Activated CD8-positive, alpha-beta T cell treated with anti-CD3 and anti-CD28 coated beads for 36 hours (primary cell): ENCODE data around the gene B3GNT2. TPM values are rescaled to one million over a fixed set of nuclear protein-coding genes. Genes with fewer than 3 reads are reported as not detected.

ENCODE experiments used
- ATAC-seq: fragments of 200-7000 bp; cut with Tn5 transposase; one replicate; pipeline ENCODE4 v1.10.0; 2021; ENCODE audit warnings: mild to moderate bottlenecking, moderate library complexity
- CTCF ChIA-PET: fragments of 350-600 bp; sonication (Branson Sonifier 250); formaldehyde crosslinking; loops from one replicate; lab custom pipeline; 2021; ENCODE audit warnings: antibody characterized with exemption; lab: Charles Lee
- POLR2A ChIA-PET: fragments of 350-600 bp; sonication (Branson Sonifier 250); formaldehyde crosslinking; loops from one replicate; lab custom pipeline; 2021; ENCODE audit warnings: antibody characterized with exemption; lab: Charles Lee
- DNase-seq: peaks from one replicate; pipeline ENCODE4 v3.0.0-alpha.2; 2020
- H3K27ac Mint-ChIP-seq: one replicate; pipeline ENCODE4 v1.8.0; 2021; ENCODE audit warnings: mild to moderate bottlenecking, mixed read lengths
- H3K27me3 Mint-ChIP-seq: one replicate; pipeline ENCODE4 v1.8.0; 2021; ENCODE audit warnings: mixed read lengths
- H3K36me3 Mint-ChIP-seq: one replicate; pipeline ENCODE4 v1.8.0; 2021; ENCODE audit warnings: low read depth, mixed read lengths
- H3K4me1 Mint-ChIP-seq: one replicate; pipeline ENCODE4 v1.8.0; 2021; ENCODE audit warnings: low read depth, mixed read lengths
- H3K4me3 Mint-ChIP-seq: one replicate; pipeline ENCODE4 v1.8.0; 2021; ENCODE audit warnings: mild to moderate bottlenecking, moderate library complexity, mixed read lengths
- H3K9me3 Mint-ChIP-seq: one replicate; pipeline ENCODE4 v1.8.0; 2021; ENCODE audit warnings: mixed read lengths
- CTCF ChIP-seq: fragments of 200-600 bp; IDR thresholded peaks from one replicate; pipeline ENCODE4 v1.8.0; 2022; ENCODE audit warnings: antibody characterized with exemption, mild to moderate bottlenecking
- intact Hi-C: fragments of 100-400 bp; cut with micrococcal nuclease; formaldehyde crosslinking; loops from one replicate; pipeline ENCODE4 v1.10.0; 2022
- total RNA-seq, 2 experiments: library from RNA; stranded (reverse); gene quantifications; one replicate each; pipeline ENCODE4 v1.2.3, GENCODE V29; 2021

B3GNT2 gene
- total RNA-seq, 2 experiments from 2014 or later = 44.3 to 45.5 TPM

DNA sequence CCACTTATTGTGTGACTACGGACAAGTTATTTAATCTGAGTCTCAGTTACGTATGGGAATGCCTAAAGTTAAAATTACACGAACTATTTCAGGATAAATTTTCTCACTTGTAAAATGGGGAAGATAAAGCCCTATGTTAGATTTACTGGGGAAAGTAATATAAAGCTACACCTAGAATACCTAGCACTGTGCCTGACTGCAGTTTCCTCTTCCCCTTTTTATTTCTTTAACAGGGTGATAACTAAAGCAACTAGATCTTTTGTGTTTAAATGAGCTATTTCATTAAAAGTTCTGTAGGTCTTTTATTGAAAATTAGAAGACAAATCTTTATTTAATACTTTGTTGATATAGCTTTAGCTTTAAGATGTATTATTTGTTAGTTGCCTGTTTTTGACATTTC, 5.0 kb downstream of the B3GNT2 start:
- peak overlapping the region; percentile 96 for H3K4me3 Mint-ChIP-seq
- intact Hi-C loops = loop anchor here (2.0 kb wide), 1 partner anchor 104 kb away; no protein-coding TSS in a partner anchor
- no peaks in the 10 kb centered on the region for H3K27me3 Mint-ChIP-seq
- no peak for TF ChIP-seq CTCF
- ChIA-PET CTCF (interaction anchor here (0.7 to 3.4 kb wide), 8 partner anchors 9 to 282 kb away, joined by 3 to 12 read pairs (median 4); no protein-coding TSS in a partner anchor), POLR2A (interaction anchor here (0.9 to 9.3 kb wide), 7 partner anchors 9 to 113 kb away, joined by 3 to 112 read pairs (median 5); no protein-coding TSS in a partner anchor)
- H3K9me3 Mint-ChIP-seq = no peaks in the 10 kb centered on the region
- no peak for ATAC-seq
- H3K27ac Mint-ChIP-seq = peak overlapping the region; percentile 96
- peaks cover 70% of the 10 kb centered on the region for H3K4me1 Mint-ChIP-seq
- H3K36me3 Mint-ChIP-seq = peaks cover 54% of the 10 kb centered on the region
- DNase-seq = no peak

GRCh38 chr2:62201307-62201706, 5.4 kb downstream of the B3GNT2 start:
- no peak for TF ChIP-seq CTCF
- H3K9me3 Mint-ChIP-seq = no peaks in the 10 kb centered on the region
- H3K27me3 Mint-ChIP-seq = no peaks in the 10 kb centered on the region
- peaks cover 75% of the 10 kb centered on the region for H3K4me1 Mint-ChIP-seq
- ATAC-seq (no peak), DNase-seq (no peak)
- H3K36me3 Mint-ChIP-seq = peaks cover 54% of the 10 kb centered on the region
- H3K27ac Mint-ChIP-seq = peak overlapping the region; percentile 96
- intact Hi-C loops = loop anchor here (2.0 kb wide), 1 partner anchor 103 kb away; no protein-coding TSS in a partner anchor
- ChIA-PET CTCF (interaction anchor here (0.8 to 3.4 kb wide), 6 partner anchors 9 to 283 kb away, joined by 3 to 12 read pairs (median 8); no protein-coding TSS in a partner anchor), POLR2A (interaction anchor here (1.2 to 9.3 kb wide), 5 partner anchors 9 to 105 kb away, joined by 3 to 112 read pairs (median 20); no protein-coding TSS in a partner anchor)
- H3K4me3 Mint-ChIP-seq = peak overlapping the region; percentile 96

DNA sequence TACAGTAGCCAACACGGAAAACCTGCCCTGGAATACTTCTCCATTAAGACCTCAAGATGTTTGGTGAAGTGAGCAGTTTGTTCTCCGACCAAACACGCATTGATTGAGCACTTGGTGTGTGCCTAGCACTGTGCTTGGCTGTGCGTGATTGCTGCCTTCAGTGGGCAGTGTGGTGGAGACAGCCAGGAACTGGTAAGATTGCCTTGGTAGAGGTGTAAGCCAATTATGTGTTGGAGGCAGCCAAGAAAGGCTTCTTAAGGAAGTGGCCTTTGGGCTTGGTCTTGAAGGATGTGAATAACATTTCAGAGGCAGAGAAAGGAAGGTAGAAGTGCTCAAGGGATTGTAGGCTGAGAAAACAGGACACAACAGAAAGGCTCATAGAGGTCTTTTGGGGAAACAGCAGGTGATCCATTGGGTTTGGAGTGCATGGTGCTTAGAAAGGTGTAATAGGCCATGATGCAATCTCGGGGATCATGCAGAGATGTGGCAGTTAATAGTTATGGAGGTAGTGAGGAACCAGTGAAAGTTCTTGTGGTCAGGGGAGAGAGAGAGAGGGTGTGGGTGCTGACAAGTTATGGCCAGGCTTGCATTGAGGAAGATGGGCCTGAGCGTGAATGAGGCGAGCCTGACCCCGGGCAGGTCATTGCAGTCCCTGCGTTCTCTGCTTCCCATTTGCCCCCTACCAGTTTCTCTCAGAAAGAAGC, 6.3 kb downstream of the B3GNT2 start:
- DNase-seq = peak; percentile 45
- peak overlapping the region; percentile 96 for H3K4me3 Mint-ChIP-seq
- peaks cover 84% of the 10 kb centered on the region for H3K4me1 Mint-ChIP-seq
- H3K36me3 Mint-ChIP-seq = peaks cover 61% of the 10 kb centered on the region
- no peaks in the 10 kb centered on the region for H3K9me3 Mint-ChIP-seq
- intact Hi-C loops = no loop called here
- peak overlapping the region; percentile 96 for H3K27ac Mint-ChIP-seq
- ChIA-PET CTCF (interaction anchor here (0.9 to 2.3 kb wide), 2 partner anchors 8 to 283 kb away, joined by 3 to 12 read pairs; no protein-coding TSS in a partner anchor), POLR2A (interaction anchor here (0.8 to 9.3 kb wide), 5 partner anchors 8 to 104 kb away, joined by 3 to 112 read pairs (median 20); no protein-coding TSS in a partner anchor)
- H3K27me3 Mint-ChIP-seq = no peaks in the 10 kb centered on the region
- no peak for TF ChIP-seq CTCF
- ATAC-seq = peak; percentile 11

GRCh38 chr2:62202729-62203128, 6.8 kb downstream of the B3GNT2 start:
- peaks cover 61% of the 10 kb centered on the region for H3K36me3 Mint-ChIP-seq
- H3K27me3 Mint-ChIP-seq = no peaks in the 10 kb centered on the region
- ChIA-PET CTCF (no interaction called here), POLR2A (interaction anchor here (0.8 to 9.3 kb wide), 3 partner anchors 12 to 104 kb away, joined by 3 to 112 read pairs (median 3); no protein-coding TSS in a partner anchor)
- TF ChIP-seq CTCF = no peak
- intact Hi-C loops = no loop called here
- DNase-seq = no peak
- H3K4me1 Mint-ChIP-seq = peaks cover 89% of the 10 kb centered on the region
- peak overlapping the region; percentile 96 for H3K4me3 Mint-ChIP-seq
- no peak for ATAC-seq
- no peaks in the 10 kb centered on the region for H3K9me3 Mint-ChIP-seq
- peak overlapping the region; percentile 96 for H3K27ac Mint-ChIP-seq
